GM19240 (cell line): ENCODE measurements around the gene TRIO.

ENCODE experiments used
- DNase-seq: peaks from one replicate; pipeline ENCODE4 v3.0.0; 2011; ENCODE audit warnings: low spot score; ENCODE audit not compliant: insufficient read length

TRIO gene

DNA sequence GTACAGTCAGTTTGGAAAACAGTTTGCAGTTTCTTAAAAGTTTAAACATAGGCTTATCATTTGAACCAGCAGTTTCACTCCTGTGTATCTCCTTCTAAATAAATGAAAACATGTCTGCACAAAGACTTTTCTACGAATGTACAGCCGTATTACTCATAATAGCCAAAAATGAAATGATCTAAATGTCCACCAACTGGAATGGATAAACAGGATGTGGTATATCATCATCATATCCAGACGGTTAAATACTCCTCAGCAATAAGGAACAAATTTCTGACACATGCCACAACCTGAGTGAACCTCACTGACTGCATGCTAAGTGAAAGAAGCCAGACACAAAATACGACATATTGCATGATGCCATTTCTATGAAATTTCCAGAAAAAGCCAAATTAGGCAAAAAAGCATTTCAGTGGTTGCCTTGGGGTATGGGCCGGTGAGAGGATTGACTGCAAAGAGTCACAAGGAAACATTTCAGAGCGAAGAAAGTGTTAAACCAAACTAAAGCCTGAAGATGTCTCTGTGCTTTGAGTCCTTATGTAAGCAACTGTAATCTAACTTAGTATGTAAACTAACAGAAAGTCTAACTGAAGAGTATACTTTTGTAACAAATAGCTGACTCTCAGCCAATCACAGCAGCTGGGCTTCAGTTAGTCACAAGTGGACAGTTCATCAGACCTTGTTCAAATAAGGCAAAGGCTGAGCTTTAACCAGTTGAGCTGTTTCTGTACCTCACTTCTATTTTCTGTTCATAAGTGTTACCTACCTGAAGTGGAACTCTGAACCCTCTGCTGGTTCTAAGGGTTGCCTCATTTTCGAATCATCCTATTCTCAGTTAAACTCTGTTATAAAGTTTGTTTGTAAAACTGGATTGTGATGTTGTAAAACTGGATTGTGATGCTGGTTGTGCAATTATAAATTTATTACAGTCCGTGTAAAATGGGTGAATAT, 65.2 kb downstream of the TRIO start:
- DNase-seq = no peak

DNA sequence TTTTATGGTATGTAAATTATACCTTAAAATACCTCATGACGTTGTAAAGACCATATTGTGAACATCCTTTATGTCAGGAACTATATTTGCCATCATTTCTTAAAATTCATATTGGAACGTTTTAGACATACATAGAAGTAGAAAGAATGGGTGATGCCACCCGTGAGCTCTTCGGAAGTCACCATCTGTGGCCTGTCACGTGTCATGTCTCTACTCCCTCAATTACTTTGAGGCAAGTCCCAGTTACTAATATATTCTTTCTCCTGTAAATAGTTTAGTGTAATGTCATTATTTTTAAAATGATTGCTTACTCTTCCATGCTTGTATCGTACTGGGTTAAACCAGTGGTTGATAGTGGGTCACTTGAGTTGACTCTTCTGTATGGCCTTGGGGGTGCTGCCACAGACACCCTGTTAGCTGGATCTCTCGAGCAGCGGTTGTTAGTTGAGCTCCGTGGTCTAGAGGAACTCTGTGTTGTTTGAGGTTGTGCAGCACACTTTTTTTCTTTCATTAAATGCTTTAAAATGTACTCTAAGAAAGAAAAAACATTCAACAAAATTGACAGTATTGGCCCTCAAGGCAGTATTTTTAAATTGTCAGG, 66.2 kb downstream of the TRIO start:
- DNase-seq = no peak

DNA sequence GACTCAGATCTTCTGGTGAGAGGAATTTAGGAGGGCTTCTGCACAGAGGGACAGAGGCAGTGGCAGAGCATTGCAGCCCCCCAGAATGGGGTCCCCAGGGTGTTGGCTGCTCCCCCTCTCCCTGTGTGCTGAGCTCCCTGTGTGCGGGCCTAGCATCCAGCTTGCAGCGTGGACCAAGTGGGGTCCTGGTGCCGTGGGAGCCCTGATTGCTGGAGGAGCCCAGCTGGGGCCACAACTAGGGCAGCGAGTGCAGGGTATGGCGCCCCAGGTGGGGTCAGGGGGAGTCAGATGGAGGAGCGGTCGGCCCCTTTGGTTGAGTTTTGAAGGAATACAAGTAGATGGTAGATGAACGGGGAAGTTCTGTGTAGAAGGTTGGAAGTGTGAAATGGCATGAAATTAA, 66.7 kb downstream of the TRIO start:
- DNase-seq = no peak

DNA sequence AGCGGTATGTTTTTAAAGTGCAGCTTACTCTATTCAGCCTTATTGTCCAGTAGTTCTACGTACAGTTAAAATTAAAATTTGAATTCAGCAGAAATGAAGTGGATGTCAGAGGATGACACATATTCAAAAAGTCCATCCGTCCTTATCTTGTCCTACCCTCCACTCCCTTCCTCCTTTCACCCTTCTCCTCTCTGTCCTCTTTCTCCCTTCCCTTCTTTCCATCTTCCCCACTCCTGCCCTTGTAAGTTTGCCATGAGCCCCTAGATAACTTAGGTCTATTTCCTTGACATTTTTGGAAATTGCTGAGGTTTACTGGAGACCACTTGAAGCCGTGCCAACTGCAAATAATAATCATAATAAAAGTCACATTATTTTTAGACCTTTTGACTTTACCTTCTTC, 67.6 kb downstream of the TRIO start:
- no peak for DNase-seq

DNA sequence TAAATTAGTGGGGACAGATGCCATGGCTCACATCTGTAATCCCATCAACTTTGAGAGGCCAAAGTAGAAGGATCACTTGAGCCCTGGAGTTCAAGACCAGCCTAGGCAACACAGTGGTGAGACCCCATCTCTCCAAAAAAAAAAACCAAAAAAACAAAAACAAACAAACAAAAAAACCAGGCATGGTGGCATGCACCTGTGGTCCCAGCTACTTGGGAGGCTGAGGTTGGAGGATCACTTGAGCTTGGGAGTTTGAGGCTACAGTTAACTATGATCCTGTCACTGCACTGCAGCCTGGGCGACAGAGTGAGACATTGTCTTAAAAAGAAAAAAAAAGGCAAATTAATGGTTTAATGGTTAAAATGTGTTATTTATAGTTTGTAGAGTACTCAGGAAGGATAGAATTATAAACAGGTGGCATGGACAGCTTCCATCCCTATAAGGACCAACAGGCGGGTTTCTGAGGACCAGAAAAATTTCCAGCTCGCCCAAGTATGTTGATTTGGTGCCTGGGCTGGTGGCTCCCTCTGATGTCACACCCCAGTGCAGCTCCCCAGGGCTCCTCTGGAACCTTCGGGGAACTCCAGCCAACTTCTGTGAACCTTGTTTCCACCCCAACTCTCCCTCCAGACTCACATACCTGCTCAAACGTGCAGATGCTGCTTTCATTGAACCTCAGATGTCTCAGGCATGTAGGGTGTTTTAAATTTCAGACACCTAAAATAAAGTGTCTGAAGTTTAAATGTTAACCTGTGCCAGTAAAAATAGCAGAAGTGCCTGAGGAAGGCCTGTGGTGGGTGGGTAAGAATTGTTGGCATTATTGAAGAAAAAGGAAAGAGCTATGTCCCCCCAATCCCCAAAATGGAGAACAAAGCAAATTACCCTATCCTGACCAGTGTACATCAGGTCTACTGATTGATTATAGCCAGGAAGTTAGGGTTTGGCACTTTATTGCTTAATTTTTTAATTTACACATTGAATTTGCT, 69.0 kb downstream of the TRIO start:
- DNase-seq = no peak

DNA sequence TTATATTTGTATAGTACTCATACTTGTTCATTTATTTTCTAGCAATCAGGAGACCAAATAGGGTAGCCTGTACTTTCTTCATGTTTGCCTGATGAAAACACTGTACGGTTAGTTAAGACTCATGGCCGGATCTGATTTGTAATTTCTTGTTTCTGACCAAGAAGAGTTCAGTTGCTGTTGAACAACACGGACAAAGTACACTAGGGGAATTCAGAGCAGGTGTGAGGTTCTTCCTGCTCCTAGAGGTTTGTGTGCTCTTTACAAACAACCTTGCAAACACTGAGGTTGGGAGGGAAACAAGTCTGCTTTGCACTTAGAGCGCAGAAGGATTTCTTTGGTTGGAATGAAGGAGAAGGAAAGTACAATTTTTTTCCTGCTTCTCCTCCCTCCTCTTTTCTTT, 69.7 kb downstream of the TRIO start:
- DNase-seq = no peak

DNA sequence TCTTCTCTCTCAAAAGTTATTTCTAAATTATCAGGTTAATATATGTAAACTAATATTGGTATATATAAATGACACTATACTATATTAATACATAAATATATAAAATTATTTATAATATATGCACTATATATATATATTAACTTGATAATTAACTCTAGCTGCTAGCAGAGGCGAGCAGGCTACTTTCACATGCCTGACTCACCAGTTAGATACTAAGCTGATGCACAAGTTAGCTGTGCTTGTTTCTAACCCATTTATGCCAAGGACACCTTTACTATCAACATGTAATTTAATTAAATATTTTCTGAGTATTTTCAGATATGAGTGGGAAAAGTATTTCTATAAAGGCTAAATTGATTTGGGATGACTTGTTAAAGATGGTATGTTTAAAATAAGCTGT, 70.1 kb downstream of the TRIO start:
- no peak for DNase-seq

DNA sequence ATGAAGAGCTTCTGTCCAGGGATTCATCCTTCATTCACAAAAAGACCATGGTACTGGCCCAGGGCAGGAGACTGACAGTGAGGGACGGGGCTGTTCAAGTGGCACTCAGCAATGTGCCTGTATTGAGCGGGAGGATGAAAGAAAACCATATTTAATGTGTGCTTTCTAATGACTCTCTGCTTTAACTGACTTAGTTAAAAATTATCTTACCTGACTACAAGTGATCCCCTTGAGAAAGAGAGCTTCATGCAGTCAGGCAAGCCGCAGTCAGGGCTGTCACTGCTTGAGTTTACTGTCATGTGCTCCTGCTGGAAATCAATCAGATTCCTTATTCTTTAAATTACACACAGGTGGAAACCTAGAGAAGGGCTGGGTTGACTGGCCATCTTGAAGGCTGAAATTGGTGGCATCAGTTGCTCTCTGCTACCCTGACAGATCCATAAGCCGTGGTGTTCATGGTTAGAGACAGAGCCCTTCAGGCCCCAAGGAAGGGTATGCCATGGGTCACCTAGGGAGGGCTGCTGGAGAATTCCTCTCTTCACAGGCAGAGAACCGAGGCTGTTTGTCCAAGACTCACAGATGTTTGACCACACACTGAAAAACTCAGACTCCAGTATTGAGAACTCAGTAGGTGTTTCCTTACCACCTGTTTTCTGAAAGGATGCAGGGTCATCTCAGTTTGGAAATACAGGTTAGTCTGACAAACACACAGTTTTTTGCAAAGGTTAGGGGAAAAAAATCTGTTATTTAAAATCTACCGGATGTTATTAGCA, 70.9 kb downstream of the TRIO start:
- no peak for DNase-seq

DNA sequence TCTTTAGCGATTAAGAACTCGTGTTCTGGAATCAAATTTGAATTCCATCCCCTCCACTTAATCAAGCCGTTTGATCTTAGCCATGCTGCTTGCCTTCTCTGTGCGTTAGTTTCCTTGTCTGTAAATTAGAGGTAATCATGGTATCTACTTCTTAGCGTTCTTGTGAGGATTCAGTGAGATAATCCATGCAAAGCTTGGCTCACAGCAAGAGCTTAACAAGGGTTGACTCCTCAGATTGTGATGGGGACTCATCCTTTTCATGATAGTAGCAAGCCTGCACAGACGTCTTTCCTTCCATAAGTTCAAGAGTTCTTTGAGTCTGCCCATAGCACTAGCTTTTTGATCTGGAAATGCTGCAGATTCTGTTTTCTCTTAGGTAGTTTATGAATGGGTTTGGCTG, 72.8 kb downstream of the TRIO start:
- DNase-seq = no peak

DNA sequence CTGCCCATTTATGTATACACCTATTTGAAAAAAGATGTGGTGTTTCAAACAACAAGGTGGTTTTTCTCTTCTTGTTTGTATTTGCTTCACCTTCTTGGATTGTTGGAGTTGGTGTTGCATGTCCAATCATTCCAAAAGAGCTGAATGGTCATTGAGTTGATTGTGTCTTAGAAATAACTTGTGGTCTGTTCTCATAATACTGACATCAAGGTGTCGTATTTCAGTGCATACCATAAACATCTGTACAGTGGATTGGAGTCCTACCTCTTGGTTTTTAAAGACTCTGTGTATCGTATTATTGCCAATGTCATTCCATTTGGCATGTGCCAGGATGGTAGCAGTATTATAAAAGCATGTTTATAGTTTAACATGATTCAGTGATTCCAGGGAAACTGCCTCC, 73.2 kb downstream of the TRIO start:
- DNase-seq = no peak

DNA sequence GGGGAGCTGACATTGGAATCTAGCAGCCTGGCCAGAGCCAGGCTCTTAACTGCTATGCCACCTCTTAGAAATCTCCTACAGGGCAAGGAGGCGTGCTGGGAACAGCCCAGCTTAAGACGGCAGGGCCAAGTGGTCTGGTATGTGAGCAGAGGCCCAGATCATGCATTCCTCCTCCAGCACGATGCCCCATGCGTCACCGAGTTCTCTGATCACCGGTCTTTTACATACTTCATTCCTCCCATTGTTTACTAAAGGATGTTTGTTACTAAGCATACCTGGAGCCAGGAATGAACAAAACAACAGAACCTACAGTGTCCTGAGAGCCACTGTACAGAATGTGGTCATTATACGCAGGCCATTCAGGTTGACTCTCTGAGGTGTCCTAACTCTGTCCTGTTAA, 73.8 kb downstream of the TRIO start:
- no peak for DNase-seq

DNA sequence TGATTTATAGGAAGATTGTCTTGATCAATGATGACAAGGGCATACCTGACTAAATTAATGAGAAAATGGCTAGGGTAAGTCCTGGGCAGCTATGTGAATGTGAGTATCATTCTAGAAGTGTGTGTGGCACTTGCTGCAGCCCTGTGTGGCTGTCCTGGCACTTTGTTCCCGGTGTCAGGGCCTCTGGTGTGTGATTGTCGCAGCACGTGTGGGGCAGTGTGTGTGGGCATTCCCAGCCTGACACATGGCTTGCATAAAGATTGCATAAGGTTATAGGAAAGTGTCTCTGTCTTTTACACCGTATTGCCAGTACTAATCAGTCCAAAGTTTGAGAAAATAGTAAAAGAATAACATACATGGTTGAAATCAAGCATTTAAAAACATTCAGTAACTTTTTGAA, 74.4 kb downstream of the TRIO start:
- DNase-seq = no peak

DNA sequence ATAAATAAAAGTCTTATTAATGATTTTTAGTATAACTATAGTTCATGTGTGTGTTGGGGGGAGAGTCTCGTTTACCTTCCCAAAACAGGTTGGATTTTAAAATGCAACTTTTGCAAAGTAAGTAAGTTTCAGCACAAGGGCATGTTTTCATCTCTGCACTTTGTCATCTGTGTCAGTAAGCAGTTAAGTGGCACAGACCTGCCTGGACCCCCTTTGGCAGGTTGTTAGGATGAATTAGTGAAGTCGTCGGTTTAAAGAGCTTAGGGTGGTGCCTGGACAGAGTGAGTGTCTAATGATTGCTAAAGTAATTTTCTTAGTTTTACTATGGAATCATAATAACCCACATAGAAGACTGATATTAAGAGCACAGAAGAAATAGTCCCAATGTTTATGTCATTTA, 74.9 kb downstream of the TRIO start:
- no peak for DNase-seq

DNA sequence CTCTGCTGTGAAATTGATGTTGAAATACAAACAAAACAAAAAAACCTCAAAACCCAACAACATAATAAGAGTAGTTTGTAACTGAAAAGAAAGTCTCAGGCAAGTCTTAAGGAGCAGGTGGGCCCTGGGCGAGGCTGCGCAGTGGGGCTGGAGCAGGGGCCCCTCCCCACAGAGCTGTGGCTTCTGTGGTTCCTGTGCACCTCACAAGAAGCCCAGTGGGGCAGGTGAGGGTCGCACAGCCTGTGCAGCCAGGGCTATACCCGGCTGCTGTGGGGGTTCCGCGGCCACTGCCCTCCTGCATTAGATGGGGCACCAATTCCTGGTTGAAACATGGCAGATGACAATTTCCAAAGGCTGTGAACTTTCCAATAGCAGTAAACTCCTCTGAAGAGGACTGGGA, 75.3 kb downstream of the TRIO start:
- no peak for DNase-seq

DNA sequence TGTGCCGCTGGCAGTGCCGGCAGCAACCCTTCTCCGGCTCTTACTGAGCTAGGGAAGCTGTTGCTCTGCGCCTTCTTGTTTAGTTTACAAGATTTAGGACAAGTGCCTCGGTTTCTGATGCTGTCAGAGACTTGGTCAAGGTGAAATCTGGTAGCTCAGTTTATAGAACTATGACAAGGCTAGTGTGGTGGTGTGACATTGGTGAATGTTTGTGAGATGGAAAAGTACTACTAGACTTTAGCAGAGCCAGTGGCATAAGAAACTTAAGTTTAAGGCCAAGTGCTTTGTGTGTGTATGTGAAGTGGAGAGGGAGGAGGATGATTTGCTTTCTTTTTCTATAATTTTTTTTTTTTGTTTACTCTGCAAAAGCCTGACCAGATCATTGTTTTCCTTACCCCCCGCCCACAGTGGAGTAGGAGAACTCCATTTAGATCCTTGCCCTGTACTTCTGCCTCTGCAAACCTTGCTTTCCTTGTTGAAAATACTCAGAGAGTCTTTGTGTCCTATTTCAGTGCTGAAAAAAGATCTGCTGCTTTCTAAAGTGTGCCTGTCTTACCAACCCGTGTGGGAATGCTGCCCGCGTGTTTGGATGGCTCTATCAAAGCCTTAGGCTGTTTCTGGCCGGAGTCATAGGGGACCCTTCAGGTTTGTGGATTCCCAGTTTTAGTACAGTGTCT, 75.9 kb downstream of the TRIO start:
- no peak for DNase-seq

DNA sequence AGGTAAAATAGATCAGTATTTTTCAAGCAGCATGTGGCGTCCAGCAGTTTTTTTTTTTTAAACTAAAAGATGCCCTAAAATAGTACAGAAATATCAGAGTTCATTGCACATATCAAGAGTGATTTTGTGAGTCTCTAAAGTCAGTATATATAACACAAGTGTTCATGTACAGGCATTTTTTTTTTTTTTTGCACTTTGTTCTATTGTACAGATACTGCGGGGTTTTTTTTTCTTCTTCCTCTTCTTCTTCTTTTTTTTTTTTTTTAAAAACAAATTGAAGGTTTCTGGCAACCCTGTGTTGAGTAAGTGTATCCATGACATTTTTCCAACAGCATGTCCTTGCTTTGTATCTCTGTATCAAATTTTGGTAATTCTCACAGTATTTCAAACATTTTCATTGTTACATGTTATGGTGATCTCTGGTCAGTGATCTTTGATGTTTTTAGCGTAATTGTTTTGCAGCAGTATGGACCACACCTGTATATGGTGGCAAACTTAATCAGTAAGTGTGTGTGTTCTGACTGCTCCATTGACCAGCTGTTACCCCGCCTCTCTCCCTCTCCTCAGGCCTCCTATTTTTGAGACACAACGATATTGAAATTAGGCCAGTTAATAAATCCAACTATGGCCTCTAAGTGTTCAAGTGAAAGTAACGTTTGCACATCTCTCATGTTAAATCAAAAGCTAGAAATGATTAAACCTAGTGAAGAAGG, 76.8 kb downstream of the TRIO start:
- DNase-seq = no peak

DNA sequence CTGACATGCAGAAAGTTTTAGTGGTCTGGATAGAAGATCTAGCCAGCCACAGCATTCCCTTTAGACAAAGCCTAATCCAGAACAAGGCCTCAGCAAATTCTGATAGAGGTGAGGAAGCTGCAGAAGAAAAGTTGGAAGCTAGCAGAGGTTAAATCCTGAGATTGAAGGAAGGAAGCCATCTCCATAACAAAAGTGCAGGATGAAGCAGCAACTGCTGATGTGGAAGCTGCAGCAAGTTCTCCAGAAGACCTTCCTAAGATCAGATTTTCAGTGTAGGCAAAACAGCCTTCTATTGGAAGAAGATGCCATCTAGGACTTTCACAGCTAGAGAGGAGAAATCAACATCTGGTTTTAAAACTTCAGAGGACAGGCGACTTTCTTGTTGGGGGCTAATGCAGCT, 77.5 kb downstream of the TRIO start:
- no peak for DNase-seq

DNA sequence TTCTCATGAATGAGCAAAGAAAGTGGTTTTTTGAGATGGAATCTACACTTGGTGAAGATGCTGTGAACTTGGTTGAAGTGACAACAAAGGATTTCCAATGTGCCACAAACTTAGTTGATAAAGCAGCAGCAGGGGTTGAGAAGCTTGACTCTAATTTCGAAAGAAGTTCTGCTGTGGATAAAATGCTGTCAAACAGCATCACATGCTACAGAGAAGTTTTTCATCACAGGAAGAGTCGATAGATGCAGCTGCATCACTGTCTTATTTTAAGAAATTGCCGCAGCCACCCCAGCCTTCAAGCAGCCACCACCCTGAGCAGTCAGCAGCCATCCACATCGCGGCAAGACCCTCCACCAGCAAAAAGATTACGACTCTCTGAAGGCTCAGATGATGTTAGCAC, 78.6 kb downstream of the TRIO start:
- no peak for DNase-seq

DNA sequence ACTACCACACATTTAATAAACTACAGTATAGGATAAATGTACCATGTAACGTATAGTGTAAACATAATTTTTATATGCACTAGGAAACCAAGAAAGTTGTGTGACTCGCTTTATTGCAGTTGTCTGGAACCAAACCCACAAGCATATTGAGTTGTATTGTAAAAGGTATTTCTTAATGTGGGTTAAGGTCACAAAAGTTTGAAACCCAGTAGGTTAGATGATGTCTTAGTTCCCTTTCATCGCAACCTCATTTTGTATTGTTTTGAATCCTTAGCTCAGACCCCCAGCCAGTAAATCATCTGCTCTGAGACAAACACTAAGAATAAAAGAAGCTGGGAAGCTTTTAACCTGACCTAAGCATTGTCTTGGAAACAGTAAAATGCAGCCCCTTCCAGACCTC, 79.1 kb downstream of the TRIO start:
- DNase-seq = no peak

DNA sequence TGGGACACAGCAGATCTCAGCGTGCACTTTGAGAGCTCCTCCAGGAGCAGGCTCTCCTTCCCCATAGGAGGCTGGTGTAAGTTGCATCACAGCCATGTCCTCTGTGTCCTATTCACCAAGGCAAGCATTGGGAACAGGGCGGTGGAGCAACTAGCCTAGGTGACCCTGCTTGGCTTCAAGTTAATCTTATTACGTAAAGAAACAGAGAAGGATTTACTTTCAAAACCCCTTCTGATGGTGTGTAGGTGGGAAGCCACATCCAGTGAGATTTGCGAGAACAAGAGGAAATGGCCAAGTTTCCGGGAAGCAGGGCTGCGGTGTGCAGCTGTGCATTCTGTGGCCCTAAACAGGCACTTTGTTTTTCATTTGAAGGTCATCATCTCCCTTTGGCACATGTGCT, 80.2 kb downstream of the TRIO start:
- no peak for DNase-seq
